GM18907 (cell line): ENCODE measurements around the gene RARA.

Experiments used
- ATAC-seq: cut with Tn5 transposase; IDR thresholded peaks from one replicate; pipeline ENCODE4 v1.9.1; 2021; ENCODE audit warnings: mild to moderate bottlenecking, moderate library complexity; ENCODE audit not compliant: unreplicated experiment

RARA gene

DNA sequence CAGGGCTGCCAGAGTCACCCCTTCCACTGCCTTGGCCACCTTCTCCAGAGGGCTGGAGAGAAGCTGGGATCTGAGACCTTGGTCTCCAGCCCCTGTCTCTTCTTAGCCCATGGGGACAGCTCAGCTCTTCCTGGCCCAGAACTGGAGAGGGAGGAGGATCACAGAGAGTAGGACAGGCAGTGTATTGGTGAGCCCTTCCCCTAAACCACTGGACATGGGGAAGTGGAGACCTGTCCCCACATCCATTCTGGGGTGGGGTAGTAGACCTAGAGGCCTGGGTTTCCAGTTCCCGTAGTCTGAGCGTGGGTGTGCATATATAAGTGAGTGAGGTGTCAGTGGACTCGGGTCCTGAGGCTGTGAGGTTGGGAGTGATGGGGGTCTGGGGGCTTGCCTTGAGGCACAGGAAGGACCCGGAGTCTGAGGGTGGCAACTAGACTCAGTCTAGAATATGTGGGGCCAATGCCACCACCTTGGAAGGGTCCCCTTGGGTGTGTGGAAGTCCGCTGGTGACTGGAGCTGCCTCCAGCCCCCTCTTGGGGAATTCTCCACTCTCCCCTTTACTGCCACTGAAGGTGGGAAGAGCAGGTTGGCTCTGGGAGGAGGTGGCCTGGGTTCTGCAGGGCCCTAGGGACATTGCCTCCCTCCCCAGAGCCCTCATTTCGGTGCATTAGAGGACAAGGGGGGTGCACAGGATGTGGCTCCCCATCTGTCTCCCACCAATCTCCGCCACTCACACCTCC lies 35.6 kb downstream of the RARA start:
- no peak for ATAC-seq

GRCh38 chr17:40345161-40345993 lies 36.4 kb downstream of the RARA start:
- no peak for ATAC-seq

GRCh38 chr17:40345994-40346764 lies 37.2 kb downstream of the RARA start:
- ATAC-seq, result no peak

GRCh38 chr17:40346765-40347158 lies 37.8 kb downstream of the RARA start:
- ATAC-seq, result no peak

DNA sequence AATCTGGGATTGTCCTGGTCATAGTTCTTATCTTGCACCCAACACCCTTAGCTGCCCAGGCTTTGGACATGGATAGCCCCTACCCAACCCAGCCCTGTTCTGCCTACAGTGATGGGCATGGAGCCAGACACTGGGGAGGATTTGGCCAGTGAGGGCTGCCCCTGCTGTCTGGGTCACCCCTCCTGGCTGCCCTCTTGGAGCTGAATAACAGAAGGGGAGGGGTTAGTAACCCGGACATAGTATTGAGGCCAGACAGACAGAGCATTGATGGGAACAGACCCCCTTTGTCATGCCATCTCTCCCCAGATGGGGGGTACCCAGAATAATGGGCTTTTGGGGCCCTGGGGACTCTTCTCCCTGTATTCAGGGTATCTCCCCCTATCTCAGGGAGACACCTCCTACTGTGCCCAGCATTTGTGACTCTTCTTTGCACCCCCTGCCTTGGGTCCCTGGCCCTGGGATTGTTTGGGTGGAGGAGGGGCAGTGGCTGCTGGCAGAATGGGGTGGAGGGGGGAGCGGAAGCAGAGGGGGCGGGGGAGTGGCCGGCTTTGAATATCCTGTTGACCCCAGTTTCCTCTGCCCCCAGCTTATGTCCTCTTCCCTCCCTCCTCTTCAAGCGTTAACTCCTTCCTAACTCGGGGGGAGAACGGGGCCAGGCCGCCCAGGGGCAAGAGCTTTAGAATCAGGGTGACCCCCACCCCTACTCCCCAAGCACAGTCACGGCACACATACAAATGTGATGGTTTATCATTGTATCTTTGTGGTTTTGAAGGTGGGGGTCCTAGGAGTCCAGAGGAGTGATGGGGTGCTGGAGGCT lies 38.5 kb downstream of the RARA start:
- ATAC-seq, result no peak

DNA sequence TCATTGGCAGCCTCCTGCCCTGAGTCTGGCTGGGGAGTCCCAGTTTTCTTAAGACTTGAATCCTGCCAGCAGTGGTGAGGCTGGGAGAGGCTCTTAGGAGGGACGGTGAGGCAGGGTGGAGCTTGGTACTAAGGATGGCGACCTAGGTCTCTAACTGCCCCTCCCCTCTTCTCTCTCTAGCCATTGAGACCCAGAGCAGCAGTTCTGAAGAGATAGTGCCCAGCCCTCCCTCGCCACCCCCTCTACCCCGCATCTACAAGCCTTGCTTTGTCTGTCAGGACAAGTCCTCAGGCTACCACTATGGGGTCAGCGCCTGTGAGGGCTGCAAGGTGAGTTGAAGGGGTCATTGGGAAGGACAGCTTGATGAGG lies 39.1 kb downstream of the RARA start:
- no peak for ATAC-seq

- no peak for ATAC-seq
Measured at GRCh38 chr17:40348562-40349476, 39.8 kb downstream of the RARA start.

GRCh38 chr17:40349477-40349894 lies 40.5 kb downstream of the RARA start:
- no peak for ATAC-seq

GRCh38 chr17:40349895-40350688 lies 41.1 kb downstream of the RARA start:
- no peak for ATAC-seq

DNA sequence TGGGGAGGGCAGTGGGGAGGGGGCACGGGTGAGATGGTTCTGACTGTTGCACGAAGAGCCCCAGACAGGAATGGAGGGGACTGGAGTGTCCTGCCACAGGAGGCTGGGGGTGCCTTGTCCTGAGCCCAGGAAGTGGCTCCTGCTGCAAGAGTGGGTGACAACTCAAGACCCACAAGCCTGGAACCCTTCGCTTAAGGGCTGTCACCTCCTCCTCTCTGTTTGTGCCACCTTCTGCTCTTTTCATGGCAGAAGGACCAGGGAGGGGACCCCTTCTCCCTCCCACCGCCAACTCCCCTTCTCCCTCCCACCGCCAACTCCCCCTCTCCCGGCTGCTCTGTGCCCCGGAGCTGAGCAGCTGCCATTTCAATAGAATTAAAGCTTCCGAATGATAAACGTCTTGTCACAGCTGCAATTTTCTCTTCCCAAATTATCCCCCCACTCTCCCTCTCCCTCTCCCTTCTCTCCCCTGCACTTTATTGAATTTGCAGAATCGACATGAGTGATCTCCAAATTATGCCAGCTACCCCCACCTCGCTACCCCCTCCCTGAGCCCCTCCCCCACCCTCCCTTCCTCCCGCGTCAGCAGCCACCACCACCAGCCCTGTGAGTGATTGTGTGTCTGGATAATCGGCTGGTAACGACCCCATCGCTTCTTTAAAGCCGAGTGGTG lies 41.8 kb downstream of the RARA start:
- ATAC-seq, result no peak

- no peak for ATAC-seq
Measured at GRCh38 chr17:40351359-40352236, 42.6 kb downstream of the RARA start.

DNA sequence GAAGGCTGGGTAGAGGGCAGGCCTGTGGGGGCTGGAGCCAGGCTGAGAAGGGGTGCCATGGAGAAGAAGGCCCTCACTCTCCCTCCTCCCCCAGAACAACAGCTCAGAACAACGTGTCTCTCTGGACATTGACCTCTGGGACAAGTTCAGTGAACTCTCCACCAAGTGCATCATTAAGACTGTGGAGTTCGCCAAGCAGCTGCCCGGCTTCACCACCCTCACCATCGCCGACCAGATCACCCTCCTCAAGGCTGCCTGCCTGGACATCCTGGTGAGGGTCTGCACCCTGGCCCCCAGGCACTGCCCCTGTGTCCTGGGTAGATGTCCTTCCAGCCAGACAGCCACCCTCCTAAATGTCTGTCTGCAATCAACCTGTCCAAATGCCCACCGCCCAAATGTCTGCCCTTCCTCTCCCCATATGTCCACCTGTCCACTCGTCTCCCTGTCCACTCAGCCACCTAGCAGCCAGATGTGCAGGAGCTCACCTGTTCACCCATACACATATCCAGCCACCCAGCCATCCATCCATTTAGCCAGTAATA lies 43.3 kb downstream of the RARA start:
- no peak for ATAC-seq

DNA sequence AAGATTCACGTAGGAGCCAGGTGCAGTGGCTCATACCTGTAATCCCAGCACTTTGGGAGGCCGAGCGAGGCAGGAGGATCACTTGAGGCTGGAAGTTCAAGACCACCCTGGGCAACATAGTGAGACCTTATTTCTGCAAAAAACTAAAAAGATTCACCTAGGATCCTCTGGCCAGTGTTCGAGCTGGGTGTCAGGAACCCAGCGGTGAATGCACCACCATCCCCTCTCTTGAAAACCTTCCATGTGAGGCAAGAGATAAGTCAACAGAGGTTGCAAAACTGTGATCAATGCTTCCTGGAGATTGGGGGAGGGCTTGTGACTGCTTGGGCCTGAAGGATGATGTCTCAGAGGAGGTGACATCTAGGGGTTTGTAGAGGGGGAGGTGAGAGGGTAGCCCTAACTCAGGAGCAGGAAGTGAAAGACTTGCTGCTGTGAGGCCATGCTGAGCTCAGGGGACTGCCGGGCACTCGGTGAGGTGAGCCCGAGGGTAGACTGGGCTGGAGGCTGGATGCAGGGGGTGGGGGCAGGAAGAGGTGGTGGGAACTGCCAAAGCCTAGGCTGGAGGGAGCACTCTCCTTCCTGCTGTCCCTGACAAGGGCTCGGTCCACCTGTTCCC lies 43.9 kb downstream of the RARA start:
- ATAC-seq, result no peak

- no peak for ATAC-seq
Measured at GRCh38 chr17:40354221-40355122, 45.5 kb downstream of the RARA start.

DNA sequence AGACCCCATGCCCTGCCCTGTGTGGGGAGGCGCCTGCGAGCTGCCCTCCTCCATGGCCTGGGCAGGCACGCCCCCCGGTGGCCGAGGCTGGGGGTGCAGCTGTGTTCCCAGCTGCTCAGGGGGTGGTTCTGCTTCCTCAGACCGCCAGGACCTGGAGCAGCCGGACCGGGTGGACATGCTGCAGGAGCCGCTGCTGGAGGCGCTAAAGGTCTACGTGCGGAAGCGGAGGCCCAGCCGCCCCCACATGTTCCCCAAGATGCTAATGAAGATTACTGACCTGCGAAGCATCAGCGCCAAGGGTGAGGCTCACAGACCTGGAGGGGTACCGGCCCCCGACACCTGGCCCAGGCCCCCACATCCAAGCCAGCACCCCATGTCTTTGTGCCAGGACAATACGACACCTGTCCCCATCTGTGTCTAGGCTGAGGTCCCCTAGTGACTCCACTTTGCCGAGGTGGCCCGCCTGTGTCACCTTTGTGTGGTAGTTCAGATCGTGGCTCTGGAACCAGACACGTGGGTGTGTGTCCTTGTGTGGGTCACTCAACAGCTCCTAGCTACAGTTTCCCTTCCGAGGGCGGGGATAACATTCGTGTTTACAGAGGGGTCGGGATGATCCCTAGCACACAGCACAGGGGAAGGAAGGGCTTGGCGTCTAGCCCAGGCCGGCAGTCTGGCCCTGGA lies 46.3 kb downstream of the RARA start:
- no peak for ATAC-seq
